ENCODE data around the gene ZNF526.

The ZNF526 gene

DNA sequence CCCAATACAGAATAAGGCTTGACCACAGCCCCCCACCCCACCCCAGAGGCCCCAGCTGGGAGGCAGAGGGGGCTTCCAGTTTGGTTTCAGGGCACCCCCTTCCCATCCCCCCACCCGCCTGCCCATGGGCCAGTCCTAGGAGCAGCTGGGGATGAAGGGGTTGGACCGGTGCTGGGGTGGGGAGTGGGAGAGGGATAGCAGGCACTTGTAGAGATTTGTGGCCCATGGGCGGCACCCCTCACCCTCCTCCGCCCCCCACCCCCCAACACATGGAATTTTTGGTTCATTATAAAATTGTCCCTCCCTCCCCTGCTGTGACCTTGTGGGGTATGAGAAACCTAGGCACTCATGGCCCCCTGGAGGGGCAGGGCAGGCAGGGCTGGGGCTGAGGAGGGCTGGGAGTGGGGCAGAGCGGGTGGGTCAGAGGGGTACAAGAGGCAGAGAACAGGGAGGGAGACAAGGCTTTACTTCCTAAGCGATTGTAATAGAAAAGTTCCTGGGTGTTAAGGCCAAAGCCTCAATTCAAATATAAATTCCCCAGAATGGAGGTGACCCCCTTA, 27.6 kb downstream of the ZNF526 start (continued):
- no peak for TF ChIP-seq YY1 (tag by site-specific recombination; IDR thresholded peaks at IDR 0.05)
- TF ChIP-seq YY2 (tag by site-specific recombination; IDR thresholded peaks at IDR 0.05), result no peak
- no peak for TF ChIP-seq ZNF10 (tag by site-specific recombination; IDR thresholded peaks at IDR 0.05)
- TF ChIP-seq, protein P1, sequence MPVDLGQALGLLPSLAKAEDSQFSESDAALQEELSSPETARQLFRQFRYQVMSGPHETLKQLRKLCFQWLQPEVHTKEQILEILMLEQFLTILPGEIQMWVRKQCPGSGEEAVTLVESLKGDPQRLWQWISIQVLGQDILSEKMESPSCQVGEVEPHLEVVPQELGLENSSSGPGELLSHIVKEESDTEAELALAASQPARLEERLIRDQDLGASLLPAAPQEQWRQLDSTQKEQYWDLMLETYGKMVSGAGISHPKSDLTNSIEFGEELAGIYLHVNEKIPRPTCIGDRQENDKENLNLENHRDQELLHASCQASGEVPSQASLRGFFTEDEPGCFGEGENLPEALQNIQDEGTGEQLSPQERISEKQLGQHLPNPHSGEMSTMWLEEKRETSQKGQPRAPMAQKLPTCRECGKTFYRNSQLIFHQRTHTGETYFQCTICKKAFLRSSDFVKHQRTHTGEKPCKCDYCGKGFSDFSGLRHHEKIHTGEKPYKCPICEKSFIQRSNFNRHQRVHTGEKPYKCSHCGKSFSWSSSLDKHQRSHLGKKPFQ (tag by site-specific recombination; IDR thresholded peaks at IDR 0.05), result no peak
- TF ChIP-seq ZNF148 (tag by site-specific recombination; IDR thresholded peaks at IDR 0.05; ENCODE audit: borderline replicate concordance), result no peak
- TF ChIP-seq ZNF155 (tag by site-specific recombination; IDR thresholded peaks at IDR 0.05), result no peak
- no peak for TF ChIP-seq ZSCAN18 (tag by site-specific recombination; IDR thresholded peaks at IDR 0.05)
- TF ChIP-seq, protein P2, sequence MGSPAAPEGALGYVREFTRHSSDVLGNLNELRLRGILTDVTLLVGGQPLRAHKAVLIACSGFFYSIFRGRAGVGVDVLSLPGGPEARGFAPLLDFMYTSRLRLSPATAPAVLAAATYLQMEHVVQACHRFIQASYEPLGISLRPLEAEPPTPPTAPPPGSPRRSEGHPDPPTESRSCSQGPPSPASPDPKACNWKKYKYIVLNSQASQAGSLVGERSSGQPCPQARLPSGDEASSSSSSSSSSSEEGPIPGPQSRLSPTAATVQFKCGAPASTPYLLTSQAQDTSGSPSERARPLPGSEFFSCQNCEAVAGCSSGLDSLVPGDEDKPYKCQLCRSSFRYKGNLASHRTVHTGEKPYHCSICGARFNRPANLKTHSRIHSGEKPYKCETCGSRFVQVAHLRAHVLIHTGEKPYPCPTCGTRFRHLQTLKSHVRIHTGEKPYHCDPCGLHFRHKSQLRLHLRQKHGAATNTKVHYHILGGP (tag by site-specific recombination; IDR thresholded peaks at IDR 0.05), result no peak
- TF ChIP-seq SP2 (tag by site-specific recombination; IDR thresholded peaks at IDR 0.05), result no peak
- TF ChIP-seq ZNF600 (tag by site-specific recombination; IDR thresholded peaks at IDR 0.05), result no peak

DNA sequence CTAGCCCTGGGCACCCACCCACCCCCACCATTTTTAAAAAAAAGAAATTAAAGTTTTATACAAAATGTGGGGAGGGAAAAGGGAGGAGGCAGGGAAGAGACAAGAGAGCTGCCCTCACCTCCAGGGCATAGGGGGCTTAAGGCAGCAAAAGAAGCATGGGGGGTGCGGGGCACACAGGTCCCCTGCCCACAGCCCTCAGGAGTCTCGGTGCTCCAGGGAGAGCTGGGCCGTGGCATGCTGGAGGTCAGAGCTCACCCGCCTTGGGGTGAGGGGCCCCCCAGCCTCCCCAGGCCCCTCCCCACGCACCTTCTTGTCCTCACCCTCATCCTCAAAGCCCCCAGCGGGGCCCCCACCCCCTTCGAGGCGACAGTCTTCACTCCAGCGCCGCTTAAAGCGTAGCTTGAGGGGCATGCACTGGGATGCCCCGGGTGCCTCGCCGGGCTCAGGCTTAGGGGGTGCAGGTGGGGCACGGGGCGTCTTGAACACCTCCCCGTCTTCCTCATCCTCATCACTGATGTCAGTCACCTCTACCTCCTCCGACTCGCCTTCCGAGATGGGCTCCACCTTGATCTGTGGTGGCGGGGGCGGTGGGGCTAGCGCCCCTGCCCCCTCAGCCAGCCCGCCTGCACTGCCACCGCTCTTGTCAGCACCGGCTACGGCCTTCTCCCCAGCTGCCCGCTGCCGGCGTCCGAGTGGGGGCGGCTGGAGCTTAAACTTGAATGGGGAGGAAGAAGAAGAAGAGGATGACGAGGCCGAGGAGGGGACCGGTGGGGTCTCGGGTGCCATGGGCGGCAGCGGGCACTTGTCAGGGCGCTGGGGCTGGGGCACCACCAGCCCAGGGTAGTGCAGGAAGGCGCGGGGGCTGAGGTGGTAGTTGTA, 28.4 kb downstream of the ZNF526 start:
- no peaks in the 10 kb centered on the region for H3K9me3 ChIP-seq (ENCODE audit: control insufficient read depth, insufficient read depth, low read depth, low read length)
- no peak overlapping the region for H3K4me3 ChIP-seq (ENCODE audit: low read depth, low read length)
- peaks cover 31% of the 10 kb centered on the region for H3K4me1 ChIP-seq (ENCODE audit: control insufficient read depth, insufficient read depth, low read length)
- ChIA-PET CTCF (interaction anchor here (0.5 to 11.8 kb wide), 3 partner anchors 10 to 48 kb away, joined by 3 to 276 read pairs (median 4); no protein-coding TSS in a partner anchor), POLR2A (interaction anchor here (0.6 to 13.9 kb wide), 3 partner anchors 19 to 47 kb away, joined by 3 to 242 read pairs (median 4); no protein-coding TSS in a partner anchor)
- H3K36me3 ChIP-seq (ENCODE audit: control insufficient read depth in 2 of 2, insufficient read depth in 1 of 2, low read length in 2 of 2), result peaks cover 11 to 23% of the 10 kb centered on the region in 2 experiments; a peak in 2 of 3 replicates
- no peak overlapping the region for H3K27ac ChIP-seq (ENCODE audit: extremely low read depth, low read depth, low read length)
- TF ChIP-seq ZNF350 (tag by site-specific recombination; IDR thresholded peaks at IDR 0.05), result no peak
- no peak for TF ChIP-seq MEIS1 (CRISPR knock-in tag; IDR thresholded peaks at IDR 0.05; ENCODE audit: borderline replicate concordance)
- TF ChIP-seq, protein P3, sequence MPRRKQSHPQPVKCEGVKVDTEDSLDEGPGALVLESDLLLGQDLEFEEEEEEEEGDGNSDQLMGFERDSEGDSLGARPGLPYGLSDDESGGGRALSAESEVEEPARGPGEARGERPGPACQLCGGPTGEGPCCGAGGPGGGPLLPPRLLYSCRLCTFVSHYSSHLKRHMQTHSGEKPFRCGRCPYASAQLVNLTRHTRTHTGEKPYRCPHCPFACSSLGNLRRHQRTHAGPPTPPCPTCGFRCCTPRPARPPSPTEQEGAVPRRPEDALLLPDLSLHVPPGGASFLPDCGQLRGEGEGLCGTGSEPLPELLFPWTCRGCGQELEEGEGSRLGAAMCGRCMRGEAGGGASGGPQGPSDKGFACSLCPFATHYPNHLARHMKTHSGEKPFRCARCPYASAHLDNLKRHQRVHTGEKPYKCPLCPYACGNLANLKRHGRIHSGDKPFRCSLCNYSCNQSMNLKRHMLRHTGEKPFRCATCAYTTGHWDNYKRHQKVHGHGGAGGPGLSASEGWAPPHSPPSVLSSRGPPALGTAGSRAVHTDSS (tag by site-specific recombination; IDR thresholded peaks at IDR 0.05), result peak; percentile 69
- TF ChIP-seq, protein P4, sequence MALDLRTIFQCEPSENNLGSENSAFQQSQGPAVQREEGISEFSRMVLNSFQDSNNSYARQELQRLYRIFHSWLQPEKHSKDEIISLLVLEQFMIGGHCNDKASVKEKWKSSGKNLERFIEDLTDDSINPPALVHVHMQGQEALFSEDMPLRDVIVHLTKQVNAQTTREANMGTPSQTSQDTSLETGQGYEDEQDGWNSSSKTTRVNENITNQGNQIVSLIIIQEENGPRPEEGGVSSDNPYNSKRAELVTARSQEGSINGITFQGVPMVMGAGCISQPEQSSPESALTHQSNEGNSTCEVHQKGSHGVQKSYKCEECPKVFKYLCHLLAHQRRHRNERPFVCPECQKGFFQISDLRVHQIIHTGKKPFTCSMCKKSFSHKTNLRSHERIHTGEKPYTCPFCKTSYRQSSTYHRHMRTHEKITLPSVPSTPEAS (tag by site-specific recombination; IDR thresholded peaks at IDR 0.05), result no peak
- TF ChIP-seq ZXDB (tag by site-specific recombination; IDR thresholded peaks at IDR 0.05), result no peak
- TF ChIP-seq ZNF530 (tag by site-specific recombination; IDR thresholded peaks at IDR 0.05; ENCODE audit: low read depth), result no peak
- peak; percentile 48 for TF ChIP-seq GLIS2 (tag by site-specific recombination; IDR thresholded peaks at IDR 0.05)
- 0 out of 2 replicates have a peak, but pooled peaks have one; percentile 6 for TF ChIP-seq KLF8 (tag by site-specific recombination; IDR thresholded peaks at IDR 0.05)
- no peak for TF ChIP-seq IKZF3 (tag by site-specific recombination; IDR thresholded peaks at IDR 0.05)
- TF ChIP-seq ZNF670 (tag by site-specific recombination; IDR thresholded peaks at IDR 0.05; ENCODE audit: low read depth), result no peak
- TF ChIP-seq TSHZ1 (tag by site-specific recombination; IDR thresholded peaks at IDR 0.05; ENCODE audit: borderline replicate concordance), result no peak

All from HEK293 (cell line).